Dendritic cell treated with granulocyte-macrophage colony-stimulating factor and Interleukin-4, amounts not matched to agents 40 ng/mL and 50 ng/mL, for 4 days (primary cell): ENCODE results near the gene SNX24.
"Not testable (repeated sequence)": the region's sequence is repeated elsewhere in the genome, so short reads cannot be mapped to it uniquely, and the experiment has no call there.

ENCODE experiments used
- H3K27ac Mint-ChIP-seq: one replicate; pipeline ENCODE4 v1.8.0; 2022; ENCODE audit warnings: mild to moderate bottlenecking, mixed read lengths
- H3K27me3 Mint-ChIP-seq: one replicate; pipeline ENCODE4 v1.8.0; 2022; ENCODE audit warnings: mild to moderate bottlenecking, mixed read lengths
- H3K36me3 Mint-ChIP-seq: one replicate; pipeline ENCODE4 v1.8.0; 2022; ENCODE audit warnings: low read depth, mixed read lengths
- H3K4me1 Mint-ChIP-seq: one replicate; pipeline ENCODE4 v1.8.0; 2022; ENCODE audit warnings: low read depth, mixed read lengths
- H3K4me3 Mint-ChIP-seq: one replicate; pipeline ENCODE4 v1.8.0; 2022; ENCODE audit warnings: mild to moderate bottlenecking, moderate library complexity, mixed read lengths
- H3K9me3 Mint-ChIP-seq: one replicate; pipeline ENCODE4 v1.8.0; 2022; ENCODE audit warnings: mixed read lengths
- intact Hi-C: fragments of 100-400 bp; cut with micrococcal nuclease; formaldehyde crosslinking; loops from one replicate; pipeline ENCODE4 v1.15.0; 2022

SNX24 gene

GRCh38 chr5:122847687-122848081 is 2.3 kb downstream of the SNX24 start:
- peaks cover 10% of the 10 kb centered on the region for H3K36me3 Mint-ChIP-seq
- H3K27me3 Mint-ChIP-seq: no peaks in the 10 kb centered on the region
- H3K27ac Mint-ChIP-seq: no peak overlapping the region
- H3K9me3 Mint-ChIP-seq: peaks cover 10% of the 10 kb centered on the region
- intact Hi-C loops: no loop called here
- peaks cover 59% of the 10 kb centered on the region for H3K4me1 Mint-ChIP-seq
- H3K4me3 Mint-ChIP-seq: peak overlapping the region; percentile 35

- peaks cover 43% of the 10 kb centered on the region for H3K4me1 Mint-ChIP-seq
- peak overlapping the region; percentile 56 for H3K27ac Mint-ChIP-seq
- peak overlapping the region; percentile 8 for H3K4me3 Mint-ChIP-seq
- H3K27me3 Mint-ChIP-seq: no peaks in the 10 kb centered on the region
- H3K36me3 Mint-ChIP-seq: peaks cover 10% of the 10 kb centered on the region
- intact Hi-C loops: no loop called here
- peaks cover 10% of the 10 kb centered on the region for H3K9me3 Mint-ChIP-seq
Measured at GRCh38 chr5:122849771-122850170, 4.4 kb downstream of the SNX24 start.

- H3K9me3 Mint-ChIP-seq, H3K27ac Mint-ChIP-seq, intact Hi-C loops, H3K27me3 Mint-ChIP-seq, H3K4me3 Mint-ChIP-seq, H3K4me1 Mint-ChIP-seq: not testable (repeated sequence)
- H3K36me3 Mint-ChIP-seq: peaks cover 34% of the 10 kb centered on the region
Measured at GRCh38 chr5:122857538-122857937, 12.1 kb downstream of the SNX24 start.

- H3K4me3 Mint-ChIP-seq: no peak overlapping the region
- H3K27me3 Mint-ChIP-seq: no peaks in the 10 kb centered on the region
- H3K27ac Mint-ChIP-seq: no peak overlapping the region
- H3K4me1 Mint-ChIP-seq: peaks cover 10% of the 10 kb centered on the region
- intact Hi-C loops: no loop called here
- peaks cover 34% of the 10 kb centered on the region for H3K36me3 Mint-ChIP-seq
- no peaks in the 10 kb centered on the region for H3K9me3 Mint-ChIP-seq
Measured at GRCh38 chr5:122858451-122858850, 13.0 kb downstream of the SNX24 start.

- Mint-ChIP-seq H3K9me3 (no peaks in the 10 kb centered on the region), H3K27ac (no peak overlapping the region), H3K36me3 (peaks cover 19% of the 10 kb centered on the region), H3K4me3 (no peak overlapping the region), H3K4me1 (peaks cover 15% of the 10 kb centered on the region), H3K27me3 (no peaks in the 10 kb centered on the region)
- intact Hi-C loops: no loop called here
Measured at GRCh38 chr5:122863240-122863639, 17.8 kb downstream of the SNX24 start.

- H3K36me3 Mint-ChIP-seq: peaks cover 19% of the 10 kb centered on the region
- no peaks in the 10 kb centered on the region for H3K27me3 Mint-ChIP-seq
- H3K9me3 Mint-ChIP-seq: no peaks in the 10 kb centered on the region
- no peak overlapping the region for H3K27ac Mint-ChIP-seq
- H3K4me3 Mint-ChIP-seq: no peak overlapping the region
- intact Hi-C loops: no loop called here
- H3K4me1 Mint-ChIP-seq: peaks cover 15% of the 10 kb centered on the region
Measured at GRCh38 chr5:122863721-122864120, 18.3 kb downstream of the SNX24 start.

GRCh38 chr5:122864400-122864799 is 19.0 kb downstream of the SNX24 start:
- Mint-ChIP-seq H3K9me3 (no peaks in the 10 kb centered on the region), H3K27ac (no peak overlapping the region), H3K36me3 (peaks cover 19% of the 10 kb centered on the region), H3K27me3 (no peaks in the 10 kb centered on the region), H3K4me3 (no peak overlapping the region), H3K4me1 (peaks cover 15% of the 10 kb centered on the region)
- intact Hi-C loops: no loop called here

- Mint-ChIP-seq H3K9me3 (no peaks in the 10 kb centered on the region), H3K27ac (no peak overlapping the region), H3K27me3 (no peaks in the 10 kb centered on the region), H3K36me3 (peaks cover 19% of the 10 kb centered on the region), H3K4me1 (peaks cover 15% of the 10 kb centered on the region), H3K4me3 (no peak overlapping the region)
- intact Hi-C loops: no loop called here
Measured at GRCh38 chr5:122864842-122865241, 19.4 kb downstream of the SNX24 start.

- no peak overlapping the region for H3K4me3 Mint-ChIP-seq
- H3K36me3 Mint-ChIP-seq: peaks cover 16% of the 10 kb centered on the region
- no peaks in the 10 kb centered on the region for H3K9me3 Mint-ChIP-seq
- H3K27me3 Mint-ChIP-seq: no peaks in the 10 kb centered on the region
- intact Hi-C loops: no loop called here
- H3K4me1 Mint-ChIP-seq: peaks cover 13% of the 10 kb centered on the region
- no peak overlapping the region for H3K27ac Mint-ChIP-seq
Measured at GRCh38 chr5:122870219-122870856, 24.9 kb downstream of the SNX24 start.

GRCh38 chr5:122871661-122872060 is 26.2 kb downstream of the SNX24 start:
- Mint-ChIP-seq H3K4me3 (no peak overlapping the region), H3K4me1 (peaks cover 16% of the 10 kb centered on the region), H3K36me3 (peaks cover 19% of the 10 kb centered on the region), H3K27ac (peak overlapping the region; percentile 30), H3K27me3 (no peaks in the 10 kb centered on the region), H3K9me3 (no peaks in the 10 kb centered on the region)
- intact Hi-C loops: no loop called here

GRCh38 chr5:122874179-122874875 is 28.9 kb downstream of the SNX24 start:
- intact Hi-C loops: no loop called here
- Mint-ChIP-seq H3K27me3 (no peaks in the 10 kb centered on the region), H3K4me1 (peaks cover 34% of the 10 kb centered on the region), H3K9me3 (peaks cover 12% of the 10 kb centered on the region), H3K27ac (no peak overlapping the region), H3K36me3 (peaks cover 23% of the 10 kb centered on the region), H3K4me3 (no peak overlapping the region)

- no peaks in the 10 kb centered on the region for H3K27me3 Mint-ChIP-seq
- peaks cover 16% of the 10 kb centered on the region for H3K36me3 Mint-ChIP-seq
- intact Hi-C loops: no loop called here
- peaks cover 34% of the 10 kb centered on the region for H3K4me1 Mint-ChIP-seq
- peaks cover 12% of the 10 kb centered on the region for H3K9me3 Mint-ChIP-seq
- H3K27ac Mint-ChIP-seq: peak overlapping the region; percentile 53
- H3K4me3 Mint-ChIP-seq: no peak overlapping the region
Measured at GRCh38 chr5:122877518-122877917, 32.1 kb downstream of the SNX24 start.

GRCh38 chr5:122879076-122879475 is 33.7 kb downstream of the SNX24 start:
- intact Hi-C loops: no loop called here
- peaks cover 16% of the 10 kb centered on the region for H3K36me3 Mint-ChIP-seq
- no peak overlapping the region for H3K4me3 Mint-ChIP-seq
- H3K4me1 Mint-ChIP-seq: peaks cover 34% of the 10 kb centered on the region
- no peak overlapping the region for H3K27ac Mint-ChIP-seq
- H3K9me3 Mint-ChIP-seq: peaks cover 12% of the 10 kb centered on the region
- H3K27me3 Mint-ChIP-seq: no peaks in the 10 kb centered on the region

GRCh38 chr5:122880170-122880689 is 34.8 kb downstream of the SNX24 start:
- H3K27me3 Mint-ChIP-seq: no peaks in the 10 kb centered on the region
- H3K36me3 Mint-ChIP-seq: peaks cover 16% of the 10 kb centered on the region
- no peak overlapping the region for H3K4me3 Mint-ChIP-seq
- H3K4me1 Mint-ChIP-seq: peaks cover 34% of the 10 kb centered on the region
- H3K27ac Mint-ChIP-seq: no peak overlapping the region
- intact Hi-C loops: no loop called here
- peaks cover 12% of the 10 kb centered on the region for H3K9me3 Mint-ChIP-seq
